ENCODE data around the gene KATNIP.

The KATNIP gene

GRCh38 chr16:27586711-27587110 is 36.8 kb downstream of the KATNIP start:
- DNase-seq, result no peak

GRCh38 chr16:27588057-27588456 is 38.1 kb downstream of the KATNIP start:
- no peak for DNase-seq

GRCh38 chr16:27591837-27592236 is 41.9 kb downstream of the KATNIP start:
- no peak for DNase-seq

- DNase-seq, result no peak
Observed at GRCh38 chr16:27595475-27595874, 45.5 kb downstream of the KATNIP start.

- DNase-seq, result no peak
Observed at GRCh38 chr16:27595993-27596392, 46.0 kb downstream of the KATNIP start.

- DNase-seq, result no peak
Observed at GRCh38 chr16:27596411-27596810, 46.5 kb downstream of the KATNIP start.

GRCh38 chr16:27597361-27597760 is 47.4 kb downstream of the KATNIP start:
- no peak for DNase-seq

- no peak for DNase-seq
Observed at GRCh38 chr16:27598220-27598619, 48.3 kb downstream of the KATNIP start.

- DNase-seq, result no peak
Observed at GRCh38 chr16:27598931-27599565, 49.1 kb downstream of the KATNIP start.

- DNase-seq, result no peak
Observed at GRCh38 chr16:27599606-27600005, 49.7 kb downstream of the KATNIP start.

Data from activated CD4-positive, alpha-beta T cell treated with anti-CD3 and anti-CD28 coated beads, Interleukin-10, Interleukin-2, amounts not matched to agents 100 ng/mL and 50 ng/mL, durations not matched to agents 16 hours and 8 hours (primary cell).